LNCaP clone FGC (cell line): ENCODE results near the gene TGFBR2.
A peak's percentile ranks its signal among the peaks of the same experiment; 100 is the strongest.

Experiments
- DNase-seq: peaks from one replicate; pipeline ENCODE4 v3.0.0-alpha.2; 2011; ENCODE audit warnings: low read depth
- H3K4me3 ChIP-seq: 2 replicates; pipeline ENCODE4 v1.5.1; 2011; ENCODE audit warnings: mild to moderate bottlenecking, low read depth, low read length, control low read depth
- TF ChIP-seq, protein P1 (sequence below): IDR thresholded peaks from 2 replicates; pipeline ENCODE4 v1.5.1; 2012; ENCODE audit warnings: mild to moderate bottlenecking; ENCODE audit not compliant: control insufficient read depth, insufficient read depth; ENCODE audit errors: extremely low read depth

TGFBR2 gene

DNA sequence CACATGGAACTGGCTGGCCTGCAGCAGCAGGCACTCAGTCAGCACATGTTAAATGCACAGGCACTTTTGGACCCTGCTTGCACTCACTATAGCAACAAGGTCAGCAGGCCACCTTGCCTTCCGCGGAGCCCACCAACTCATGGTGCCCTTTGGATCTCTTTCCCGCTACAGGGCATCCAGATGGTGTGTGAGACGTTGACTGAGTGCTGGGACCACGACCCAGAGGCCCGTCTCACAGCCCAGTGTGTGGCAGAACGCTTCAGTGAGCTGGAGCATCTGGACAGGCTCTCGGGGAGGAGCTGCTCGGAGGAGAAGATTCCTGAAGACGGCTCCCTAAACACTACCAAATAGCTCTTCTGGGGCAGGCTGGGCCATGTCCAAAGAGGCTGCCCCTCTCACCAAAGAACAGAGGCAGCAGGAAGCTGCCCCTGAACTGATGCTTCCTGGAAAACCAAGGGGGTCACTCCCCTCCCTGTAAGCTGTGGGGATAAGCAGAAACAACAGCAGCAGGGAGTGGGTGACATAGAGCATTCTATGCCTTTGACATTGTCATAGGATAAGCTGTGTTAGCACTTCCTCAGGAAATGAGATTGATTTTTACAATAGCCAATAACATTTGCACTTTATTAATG, 85.0 kb downstream of the TGFBR2 start:
- DNase-seq: no peak
- TF ChIP-seq, protein P1, sequence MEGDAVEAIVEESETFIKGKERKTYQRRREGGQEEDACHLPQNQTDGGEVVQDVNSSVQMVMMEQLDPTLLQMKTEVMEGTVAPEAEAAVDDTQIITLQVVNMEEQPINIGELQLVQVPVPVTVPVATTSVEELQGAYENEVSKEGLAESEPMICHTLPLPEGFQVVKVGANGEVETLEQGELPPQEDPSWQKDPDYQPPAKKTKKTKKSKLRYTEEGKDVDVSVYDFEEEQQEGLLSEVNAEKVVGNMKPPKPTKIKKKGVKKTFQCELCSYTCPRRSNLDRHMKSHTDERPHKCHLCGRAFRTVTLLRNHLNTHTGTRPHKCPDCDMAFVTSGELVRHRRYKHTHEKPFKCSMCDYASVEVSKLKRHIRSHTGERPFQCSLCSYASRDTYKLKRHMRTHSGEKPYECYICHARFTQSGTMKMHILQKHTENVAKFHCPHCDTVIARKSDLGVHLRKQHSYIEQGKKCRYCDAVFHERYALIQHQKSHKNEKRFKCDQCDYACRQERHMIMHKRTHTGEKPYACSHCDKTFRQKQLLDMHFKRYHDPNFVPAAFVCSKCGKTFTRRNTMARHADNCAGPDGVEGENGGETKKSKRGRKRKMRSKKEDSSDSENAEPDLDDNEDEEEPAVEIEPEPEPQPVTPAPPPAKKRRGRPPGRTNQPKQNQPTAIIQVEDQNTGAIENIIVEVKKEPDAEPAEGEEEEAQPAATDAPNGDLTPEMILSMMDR: no peak
- H3K4me3 ChIP-seq: no peak overlapping the region

DNA sequence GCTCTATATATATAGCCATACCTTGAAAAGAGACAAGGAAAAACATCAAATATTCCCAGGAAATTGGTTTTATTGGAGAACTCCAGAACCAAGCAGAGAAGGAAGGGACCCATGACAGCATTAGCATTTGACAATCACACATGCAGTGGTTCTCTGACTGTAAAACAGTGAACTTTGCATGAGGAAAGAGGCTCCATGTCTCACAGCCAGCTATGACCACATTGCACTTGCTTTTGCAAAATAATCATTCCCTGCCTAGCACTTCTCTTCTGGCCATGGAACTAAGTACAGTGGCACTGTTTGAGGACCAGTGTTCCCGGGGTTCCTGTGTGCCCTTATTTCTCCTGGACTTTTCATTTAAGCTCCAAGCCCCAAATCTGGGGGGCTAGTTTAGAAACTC, 85.5 kb downstream of the TGFBR2 start:
- no peak for DNase-seq
- TF ChIP-seq, protein P1: no peak
- H3K4me3 ChIP-seq: no peak overlapping the region

DNA sequence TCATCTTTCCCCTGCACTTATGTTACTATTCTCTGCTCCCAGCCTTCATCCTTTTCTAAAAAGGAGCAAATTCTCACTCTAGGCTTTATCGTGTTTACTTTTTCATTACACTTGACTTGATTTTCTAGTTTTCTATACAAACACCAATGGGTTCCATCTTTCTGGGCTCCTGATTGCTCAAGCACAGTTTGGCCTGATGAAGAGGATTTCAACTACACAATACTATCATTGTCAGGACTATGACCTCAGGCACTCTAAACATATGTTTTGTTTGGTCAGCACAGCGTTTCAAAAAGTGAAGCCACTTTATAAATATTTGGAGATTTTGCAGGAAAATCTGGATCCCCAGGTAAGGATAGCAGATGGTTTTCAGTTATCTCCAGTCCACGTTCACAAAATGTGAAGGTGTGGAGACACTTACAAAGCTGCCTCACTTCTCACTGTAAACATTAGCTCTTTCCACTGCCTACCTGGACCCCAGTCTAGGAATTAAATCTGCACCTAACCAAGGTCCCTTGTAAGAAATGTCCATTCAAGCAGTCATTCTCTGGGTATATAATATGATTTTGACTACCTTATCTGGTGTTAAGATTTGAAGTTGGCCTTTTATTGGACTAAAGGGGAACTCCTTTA, 86.2 kb downstream of the TGFBR2 start:
- TF ChIP-seq, protein P1: no peak
- DNase-seq: peak; percentile 13

DNA sequence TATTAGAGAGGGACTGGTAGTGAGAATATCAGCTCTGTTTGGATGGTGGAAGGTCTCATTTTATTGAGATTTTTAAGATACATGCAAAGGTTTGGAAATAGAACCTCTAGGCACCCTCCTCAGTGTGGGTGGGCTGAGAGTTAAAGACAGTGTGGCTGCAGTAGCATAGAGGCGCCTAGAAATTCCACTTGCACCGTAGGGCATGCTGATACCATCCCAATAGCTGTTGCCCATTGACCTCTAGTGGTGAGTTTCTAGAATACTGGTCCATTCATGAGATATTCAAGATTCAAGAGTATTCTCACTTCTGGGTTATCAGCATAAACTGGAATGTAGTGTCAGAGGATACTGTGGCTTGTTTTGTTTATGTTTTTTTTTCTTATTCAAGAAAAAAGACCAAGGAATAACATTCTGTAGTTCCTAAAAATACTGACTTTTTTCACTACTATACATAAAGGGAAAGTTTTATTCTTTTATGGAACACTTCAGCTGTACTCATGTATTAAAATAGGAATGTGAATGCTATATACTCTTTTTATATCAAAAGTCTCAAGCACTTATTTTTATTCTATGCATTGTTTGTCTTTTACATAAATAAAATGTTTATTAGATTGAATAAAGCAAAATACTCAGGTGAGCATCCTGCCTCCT, 87.2 kb downstream of the TGFBR2 start:
- DNase-seq: peak; percentile 49
- TF ChIP-seq, protein P1: peak; percentile 85
- H3K4me3 ChIP-seq: no peak overlapping the region

More for the DNA sequence above, 86.2 kb downstream of the TGFBR2 start:
- no peak overlapping the region for H3K4me3 ChIP-seq

DNA sequence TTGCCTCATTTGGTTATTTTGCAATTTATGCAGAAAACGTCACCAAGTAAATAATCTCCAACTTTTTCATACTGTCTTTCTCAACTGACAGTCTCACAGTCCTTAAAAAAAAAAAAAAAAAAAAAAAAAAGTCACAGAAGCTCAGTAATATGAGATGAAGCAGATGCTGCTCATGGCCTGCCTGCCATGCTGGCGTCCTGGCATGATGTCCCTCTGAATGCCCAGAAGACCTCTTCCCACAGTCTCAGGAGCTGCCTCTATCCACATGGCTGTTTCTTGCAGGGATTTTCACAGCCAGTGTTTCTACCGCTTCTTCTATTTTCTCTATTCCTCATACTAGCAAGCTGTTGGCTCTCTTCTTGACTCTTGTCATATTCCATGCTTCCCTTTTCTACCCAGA, 87.7 kb downstream of the TGFBR2 start:
- TF ChIP-seq, protein P1: no peak
- H3K4me3 ChIP-seq: no peak overlapping the region
- no peak for DNase-seq

DNA sequence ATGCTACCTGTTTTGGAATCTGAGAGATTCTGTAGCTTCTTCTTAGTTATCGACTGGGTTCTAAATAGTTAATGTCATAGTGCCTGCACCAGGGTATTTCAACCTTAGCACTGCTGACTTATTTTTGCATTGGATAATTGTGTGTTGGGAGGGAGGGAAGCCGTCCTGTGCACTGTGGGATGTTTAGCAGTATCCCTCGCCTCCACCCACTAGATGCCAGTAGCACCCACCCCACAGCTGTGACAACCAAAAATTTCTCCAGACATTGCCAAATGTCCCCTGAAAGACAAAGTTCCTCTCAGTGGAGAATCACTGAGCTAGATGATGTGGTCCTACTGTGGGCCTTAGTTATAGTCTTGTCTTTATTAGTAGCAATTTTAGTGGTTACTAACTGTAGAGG, 88.3 kb downstream of the TGFBR2 start:
- TF ChIP-seq, protein P1: no peak
- no peak for DNase-seq
- H3K4me3 ChIP-seq: no peak overlapping the region
